NCI-H510A (cell line): ENCODE data around the gene SQOR.

Experiments used
- DNase-seq: peaks from one replicate; lab custom pipeline; 2025; lab: John Stamatoyannopoulos, UW

The SQOR gene

DNA sequence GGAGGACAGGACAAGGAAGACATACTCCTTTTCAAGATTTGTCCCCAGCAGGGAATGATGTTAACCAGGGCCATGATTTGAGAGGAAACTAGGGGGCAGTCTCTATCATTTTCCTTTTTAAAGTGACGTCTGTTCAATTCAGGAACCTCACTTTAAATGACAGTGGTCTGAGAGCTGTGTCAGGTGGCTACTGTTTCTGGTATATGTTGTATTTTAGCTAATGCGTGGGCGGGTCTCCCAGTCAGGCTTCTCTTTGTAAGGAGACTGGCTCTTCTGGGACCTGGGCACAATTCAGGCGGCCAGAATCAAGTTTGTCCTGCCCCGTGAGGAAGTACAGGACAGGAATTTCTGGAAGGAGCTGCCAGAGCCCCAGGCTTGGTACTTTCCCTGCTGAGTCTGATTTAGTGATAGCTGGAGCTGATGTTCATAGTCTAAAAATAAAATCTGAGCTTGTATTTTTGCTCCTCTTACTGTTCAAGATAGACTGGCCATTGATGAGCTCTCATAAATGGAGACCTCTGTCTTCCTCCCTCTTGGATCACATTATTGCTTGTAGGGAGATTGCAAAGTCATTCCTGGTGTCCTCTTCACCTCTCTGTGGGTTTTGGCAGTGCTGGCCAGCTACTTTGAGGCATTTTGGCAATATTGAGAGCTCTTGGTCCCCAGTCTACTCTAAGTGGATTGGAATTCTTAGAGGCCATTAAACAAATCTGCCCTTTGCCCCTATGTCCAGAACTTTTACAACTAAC is 25.6 kb downstream of the SQOR start:
- DNase-seq, result no peak

GRCh38 chr15:45662375-45662774 is 27.5 kb downstream of the SQOR start:
- no peak for DNase-seq

- DNase-seq, result no peak
These were observed 29.6 kb downstream of the SQOR start for GRCh38 chr15:45664451-45664850.

DNA sequence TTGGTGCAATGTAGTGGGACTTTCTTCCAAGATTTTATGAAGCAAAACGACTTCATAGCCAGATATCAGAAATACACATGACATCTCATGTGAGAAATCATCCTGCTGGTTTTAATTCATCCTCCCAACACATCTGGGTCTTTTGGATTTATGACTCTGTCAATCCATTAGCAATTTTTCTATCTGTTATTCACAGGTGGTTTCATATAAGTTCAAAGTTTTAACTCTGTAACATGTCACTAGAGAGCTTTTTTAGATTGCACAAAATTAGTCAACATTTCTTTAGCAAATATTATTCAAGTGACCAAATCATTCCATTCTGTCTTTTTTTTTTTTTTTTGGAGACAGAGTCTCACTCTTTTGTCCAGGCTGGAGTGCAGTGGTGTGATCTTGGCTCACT is 30.4 kb downstream of the SQOR start:
- DNase-seq, result no peak

- no peak for DNase-seq
These were observed 31.5 kb downstream of the SQOR start for GRCh38 chr15:45666119-45666875.

GRCh38 chr15:45667002-45667401 is 32.2 kb downstream of the SQOR start:
- DNase-seq, result no peak

GRCh38 chr15:45668386-45668785 is 33.6 kb downstream of the SQOR start:
- DNase-seq, result no peak

- no peak for DNase-seq
These were observed 34.6 kb downstream of the SQOR start for GRCh38 chr15:45669422-45669821.

DNA sequence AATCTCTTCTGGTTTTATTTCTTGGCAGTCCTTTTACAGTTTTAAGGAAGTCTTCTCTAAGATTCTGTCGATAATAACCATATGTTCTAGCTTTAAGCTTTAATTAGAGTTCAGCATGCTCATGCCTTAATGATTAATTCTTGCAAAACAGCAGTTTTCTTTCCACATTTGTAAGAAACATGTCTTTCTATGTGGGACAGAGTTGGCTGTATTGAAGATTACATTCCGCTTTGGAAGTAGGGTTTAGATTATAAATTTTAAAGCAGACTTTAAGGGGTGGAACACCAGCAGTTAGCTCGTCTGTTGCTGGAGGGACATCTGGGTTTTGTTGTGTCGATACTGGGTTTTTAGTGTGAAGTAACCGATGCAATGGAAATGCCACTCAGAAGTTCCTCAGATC is 35.3 kb downstream of the SQOR start:
- DNase-seq, result no peak

DNA sequence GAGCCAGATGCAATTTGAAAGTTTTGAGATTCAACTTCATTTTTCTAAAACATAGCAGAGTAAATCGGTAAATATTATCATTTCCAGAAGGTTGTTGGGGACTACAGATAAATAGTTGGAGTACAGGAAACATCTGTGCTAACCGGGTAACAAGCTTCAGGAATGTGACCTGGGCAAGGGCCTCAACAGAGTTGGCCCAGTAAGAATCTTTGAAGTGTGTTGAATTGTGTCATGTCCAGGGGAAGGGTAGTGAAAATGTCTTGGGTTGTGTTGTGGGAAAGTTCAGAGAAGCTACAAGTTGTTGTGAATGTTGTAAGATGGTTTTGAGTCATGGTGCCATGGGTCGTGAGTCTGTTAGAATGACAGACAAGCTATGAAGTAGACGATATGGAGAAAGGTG is 35.7 kb downstream of the SQOR start:
- DNase-seq, result no peak

DNA sequence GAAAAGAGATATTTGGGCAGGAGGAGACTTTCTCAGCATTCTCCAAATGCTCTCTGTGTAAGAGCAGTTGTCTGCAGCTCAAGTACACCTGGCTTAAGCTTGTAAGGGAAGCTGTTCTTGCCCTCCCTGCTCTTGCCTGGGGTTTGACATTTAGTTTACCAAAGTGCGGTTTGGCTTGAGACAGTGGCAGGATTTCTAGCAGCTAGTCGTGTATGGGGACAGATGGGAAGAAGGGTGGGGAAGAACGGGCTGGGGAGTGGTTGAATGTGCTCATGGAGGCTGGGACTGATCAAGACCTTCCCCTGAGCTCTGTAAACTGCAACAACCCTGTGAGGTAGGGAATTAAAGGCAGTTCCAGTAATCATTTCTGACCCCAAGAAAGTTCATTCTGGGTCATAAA is 39.8 kb downstream of the SQOR start:
- no peak for DNase-seq

- no peak for DNase-seq
These were observed 43.0 kb downstream of the SQOR start for GRCh38 chr15:45677797-45678196.

- no peak for DNase-seq
These were observed 43.8 kb downstream of the SQOR start for GRCh38 chr15:45678459-45679178.

DNA sequence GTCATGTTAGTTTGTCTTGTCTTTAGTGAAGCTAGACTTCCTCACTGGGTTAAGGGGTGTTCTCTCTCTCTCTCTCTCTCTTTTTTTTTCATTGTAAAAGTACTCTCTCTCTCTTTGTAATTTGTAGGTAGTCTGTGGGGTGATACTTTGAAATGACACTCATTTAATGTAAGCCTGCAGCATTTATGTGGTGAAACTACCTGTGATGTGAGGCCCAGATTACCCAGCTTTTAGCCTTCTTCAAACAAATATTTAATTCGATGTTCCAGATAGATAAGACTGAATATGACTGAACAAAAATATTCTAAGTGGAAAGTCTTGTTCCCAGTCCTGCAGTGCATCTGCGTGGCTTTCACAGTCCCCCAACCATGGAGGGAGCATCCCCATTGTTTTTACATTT is 49.7 kb downstream of the SQOR start:
- DNase-seq, result no peak

- no peak for DNase-seq
These were observed 54.8 kb downstream of the SQOR start for GRCh38 chr15:45689616-45690015.

- no peak for DNase-seq
These were observed 55.9 kb downstream of the SQOR start for GRCh38 chr15:45690581-45691260.

DNA sequence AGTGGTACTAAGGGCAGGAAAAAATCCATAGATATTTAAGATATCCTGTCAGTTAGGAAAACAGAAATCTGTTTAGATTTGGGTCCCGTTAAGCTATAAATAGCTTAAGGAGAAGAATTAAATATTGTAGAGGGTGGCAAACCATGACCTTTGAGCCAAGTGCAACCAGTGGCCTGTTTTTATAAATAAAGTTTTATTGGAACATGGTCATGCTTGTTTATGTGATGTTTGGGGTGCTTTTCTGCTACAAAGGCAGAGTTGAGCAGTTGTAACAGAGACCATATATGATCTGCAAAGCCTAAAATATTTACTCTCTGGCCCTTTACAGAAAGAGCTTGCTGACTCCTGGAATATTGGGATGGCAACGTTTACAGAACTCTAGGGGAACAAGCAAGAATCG is 66.3 kb downstream of the SQOR start:
- no peak for DNase-seq

DNA sequence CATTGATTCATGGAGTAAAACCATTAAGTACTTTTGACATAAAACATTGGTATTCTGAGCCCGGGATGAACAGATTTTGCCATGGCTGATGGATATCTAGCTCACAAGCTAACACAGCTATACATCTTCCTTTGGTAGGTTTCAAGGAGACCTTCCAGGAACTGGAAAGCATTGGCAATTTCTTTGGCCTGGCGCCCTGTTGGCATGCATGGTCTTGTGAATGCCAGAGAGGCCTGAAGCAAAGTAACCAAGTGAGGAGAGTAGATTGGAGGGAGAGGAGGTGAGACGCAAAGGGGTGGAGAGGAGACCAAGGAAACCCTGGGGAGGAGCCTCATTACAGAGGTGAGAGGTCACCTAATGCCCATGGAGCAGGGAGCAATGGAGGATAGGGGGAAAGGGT is 67.2 kb downstream of the SQOR start:
- no peak for DNase-seq

- no peak for DNase-seq
These were observed 69.0 kb downstream of the SQOR start for GRCh38 chr15:45703670-45704328.

- no peak for DNase-seq
These were observed 69.8 kb downstream of the SQOR start for GRCh38 chr15:45704329-45705249.
